ENCODE measurements around the gene PPP4C.

GRCh38 chr16:30078744-30079143 lies 3.0 kb downstream of the PPP4C start:
- TF ChIP-seq POLR2A (IDR thresholded peaks at IDR 0.05; ENCODE audit: low read length) (no peak), GATA1 (IDR thresholded peaks at IDR 0.05; ENCODE audit: low read depth, low read length) (no peak)

Data from erythroblast (primary cell).